Measurements from ENCODE around the gene SYT7. TPM values are rescaled to one million over a fixed set of nuclear protein-coding genes. Genes with fewer than 3 reads are reported as not detected.

SYT7 gene, protein sequence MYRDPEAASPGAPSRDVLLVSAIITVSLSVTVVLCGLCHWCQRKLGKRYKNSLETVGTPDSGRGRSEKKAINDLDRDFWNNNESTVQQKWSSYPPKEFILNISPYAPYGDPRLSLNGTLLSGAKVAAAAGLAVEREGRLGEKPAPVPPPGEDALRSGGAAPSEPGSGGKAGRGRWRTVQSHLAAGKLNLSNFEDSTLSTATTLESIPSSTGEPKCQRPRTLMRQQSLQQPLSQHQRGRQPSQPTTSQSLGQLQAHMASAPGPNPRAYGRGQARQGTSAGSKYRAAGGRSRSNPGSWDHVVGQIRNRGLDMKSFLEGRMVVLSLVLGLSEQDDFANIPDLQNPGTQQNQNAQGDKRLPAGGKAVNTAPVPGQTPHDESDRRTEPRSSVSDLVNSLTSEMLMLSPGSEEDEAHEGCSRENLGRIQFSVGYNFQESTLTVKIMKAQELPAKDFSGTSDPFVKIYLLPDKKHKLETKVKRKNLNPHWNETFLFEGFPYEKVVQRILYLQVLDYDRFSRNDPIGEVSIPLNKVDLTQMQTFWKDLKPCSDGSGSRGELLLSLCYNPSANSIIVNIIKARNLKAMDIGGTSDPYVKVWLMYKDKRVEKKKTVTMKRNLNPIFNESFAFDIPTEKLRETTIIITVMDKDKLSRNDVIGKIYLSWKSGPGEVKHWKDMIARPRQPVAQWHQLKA
- not detected for total RNA-seq

DNA sequence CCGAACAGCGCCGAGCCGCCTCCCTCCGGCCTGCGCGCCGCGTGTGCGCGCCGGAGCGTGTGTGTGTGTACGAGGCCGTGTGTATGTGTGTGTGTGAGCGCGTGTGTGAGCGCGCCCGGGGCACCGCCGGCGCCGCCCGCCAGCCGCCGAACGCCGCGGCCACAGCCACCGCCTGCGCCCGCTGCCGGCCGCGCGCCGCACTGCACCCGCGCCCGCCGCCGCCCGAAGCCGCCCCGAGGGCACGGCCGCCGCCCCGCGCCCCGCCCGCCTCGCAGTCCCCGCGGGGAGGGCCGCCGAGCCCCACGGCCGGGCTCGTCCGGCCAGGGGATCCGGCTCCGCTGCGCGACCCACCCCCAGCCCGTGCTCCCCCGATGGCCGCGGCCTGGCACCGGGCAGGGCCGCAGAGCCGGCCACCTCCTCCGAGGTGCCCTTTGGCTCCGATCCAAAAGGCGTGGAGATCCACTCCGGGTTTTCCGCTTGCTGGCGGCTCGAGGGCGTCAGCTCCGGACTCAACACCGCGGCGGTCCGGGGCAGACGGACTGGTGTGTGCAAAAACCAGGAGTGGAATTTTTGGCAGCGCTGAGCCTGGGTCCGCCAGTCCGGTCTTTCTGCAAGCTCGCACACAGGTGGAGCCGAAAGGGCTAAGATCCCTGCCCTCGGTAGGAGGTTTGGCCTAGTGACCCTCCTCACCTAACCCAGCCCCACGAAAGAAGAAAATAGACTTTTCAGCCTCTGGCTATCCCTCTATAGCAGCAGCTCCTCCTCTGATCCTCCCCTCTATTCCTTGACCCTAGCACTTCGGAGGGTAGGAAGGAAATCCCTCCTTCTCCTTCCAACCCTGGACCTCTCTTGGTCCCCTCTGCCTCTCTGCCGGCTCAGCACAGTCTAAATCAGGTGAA is at the start of gene SYT7:
SYT7 (minus strand) TSS at position 47 of the 899 bp plus-strand sequence. CDS start 256 bp downstream, outside the sequence.
- peak; percentile 86 for ATAC-seq
- H3K27ac Mint-ChIP-seq = peak within 1 kb of the TSS; percentile 43
- H3K27me3 Mint-ChIP-seq (ENCODE audit: low read depth) = peaks cover 43% of the 10 kb centered on the region
- H3K4me3 Mint-ChIP-seq = peak within 1 kb of the TSS; percentile 70
- ChIA-PET POLR2A (no interaction called here), CTCF (interaction anchor here (0.7 to 1.2 kb wide), 5 partner anchors 8 to 79 kb away, joined by 3 to 6 read pairs (median 3); no protein-coding TSS in a partner anchor)
- H3K36me3 Mint-ChIP-seq (ENCODE audit: low read depth) = no peaks in the 10 kb centered on the region
- no peaks in the 10 kb centered on the region for H3K9me3 Mint-ChIP-seq (ENCODE audit: insufficient read depth)
- DNase-seq = peak; percentile 93
- peaks cover 5% of the 10 kb centered on the region for H3K4me1 Mint-ChIP-seq (ENCODE audit: low read depth)

DNA sequence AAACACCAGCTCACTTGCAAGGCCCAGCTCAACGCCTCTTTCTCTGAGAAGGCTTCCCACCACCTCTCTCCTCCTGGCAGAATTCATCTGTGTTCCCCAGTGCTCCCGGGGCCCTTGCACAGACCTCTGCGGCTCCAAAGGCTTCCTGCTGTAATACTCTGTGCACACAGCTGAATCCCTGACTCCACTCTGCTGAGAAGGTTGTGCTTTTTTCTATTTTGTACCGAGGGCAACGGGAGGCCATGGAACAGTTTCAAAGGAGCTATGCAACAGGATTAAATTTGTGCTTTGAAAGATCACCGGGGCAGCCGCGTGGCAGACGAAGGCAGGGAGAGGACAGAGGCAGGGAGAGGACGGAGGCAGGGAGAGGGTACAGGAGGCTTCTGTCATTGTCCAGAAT is 49.2 kb upstream of the SYT7 start:
- Mint-ChIP-seq H3K36me3 (ENCODE audit: low read depth) (no peaks in the 10 kb centered on the region), H3K4me1 (ENCODE audit: low read depth) (peaks cover 9% of the 10 kb centered on the region), H3K4me3 (no peak overlapping the region), H3K27ac (no peak overlapping the region), H3K9me3 (ENCODE audit: insufficient read depth) (no peaks in the 10 kb centered on the region), H3K27me3 (ENCODE audit: low read depth) (peaks cover 6% of the 10 kb centered on the region)
- CTCF ChIA-PET = no interaction called here
- ATAC-seq (no peak), DNase-seq (no peak)
- POLR2A ChIA-PET = no interaction called here

DNA sequence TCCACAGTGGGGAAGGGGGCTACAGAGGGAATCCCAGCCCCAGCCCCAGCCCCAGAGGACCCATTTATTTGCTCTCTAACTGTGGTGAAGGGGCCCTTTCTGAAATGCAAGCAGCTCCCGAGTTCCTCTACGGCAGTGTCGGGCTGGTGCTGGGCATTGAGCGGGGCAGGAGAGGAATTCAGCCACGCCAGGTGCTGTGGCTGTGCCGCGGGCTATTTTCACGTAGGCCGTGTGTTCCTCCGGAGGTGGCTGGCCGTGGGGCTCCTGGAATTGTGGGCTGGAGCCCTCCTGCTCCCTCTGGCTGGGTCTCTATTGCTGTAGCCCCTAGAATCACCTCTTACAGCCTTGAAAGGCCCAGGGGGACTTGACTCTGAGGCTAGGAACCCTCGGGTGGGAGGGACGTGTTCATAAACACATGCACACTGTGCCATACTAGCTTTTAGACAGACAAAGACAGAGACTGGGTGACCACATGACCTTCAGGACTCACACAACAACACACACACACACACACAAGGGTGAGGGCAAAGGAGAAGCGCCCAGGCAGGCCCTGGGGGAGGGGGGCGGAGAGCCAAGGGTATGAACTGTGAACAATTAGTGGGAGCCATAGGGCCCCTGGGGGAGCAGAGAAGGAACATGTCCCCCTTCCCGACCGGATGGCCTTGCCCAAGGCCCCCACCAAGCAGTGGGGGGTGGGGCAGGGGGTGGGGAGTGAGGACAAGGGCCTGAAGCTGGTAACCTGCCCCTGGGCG is 48.4 kb upstream of the SYT7 start:
- POLR2A ChIA-PET = no interaction called here

DNA sequence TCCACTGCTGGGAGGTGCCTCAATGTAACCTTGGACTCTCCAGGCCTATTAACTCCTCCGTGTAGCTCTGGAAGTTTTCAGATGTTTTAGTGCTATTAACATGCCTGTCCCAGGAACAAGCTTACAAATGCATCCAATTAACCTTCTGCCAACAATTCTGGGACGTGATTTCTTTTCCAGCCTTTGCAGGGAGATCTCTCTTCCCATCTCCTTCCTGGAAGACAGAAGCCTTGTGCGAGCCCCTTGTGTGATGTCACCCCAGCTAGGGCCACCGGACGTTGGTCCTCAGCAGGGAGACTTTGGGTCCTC is 47.7 kb upstream of the SYT7 start:
- no peak overlapping the region for H3K4me3 Mint-ChIP-seq
- no peaks in the 10 kb centered on the region for H3K9me3 Mint-ChIP-seq (ENCODE audit: insufficient read depth)
- H3K27me3 Mint-ChIP-seq (ENCODE audit: low read depth) = peaks cover 6% of the 10 kb centered on the region
- ChIA-PET POLR2A (no interaction called here), CTCF (interaction anchor here (0.7 to 2.1 kb wide), 2 partner anchors 10 to 105 kb away, joined by 3 to 6 read pairs; no protein-coding TSS in a partner anchor)
- H3K27ac Mint-ChIP-seq = no peak overlapping the region
- H3K36me3 Mint-ChIP-seq (ENCODE audit: low read depth) = no peaks in the 10 kb centered on the region
- ATAC-seq (peak; percentile 30), DNase-seq (no peak)
- H3K4me1 Mint-ChIP-seq (ENCODE audit: low read depth) = peaks cover 7% of the 10 kb centered on the region

More for the DNA sequence above, 48.4 kb upstream of the SYT7 start:
- ATAC-seq (no peak), DNase-seq (no peak)
- Mint-ChIP-seq H3K36me3 (ENCODE audit: low read depth) (no peaks in the 10 kb centered on the region), H3K4me3 (no peak overlapping the region), H3K9me3 (ENCODE audit: insufficient read depth) (no peaks in the 10 kb centered on the region), H3K27ac (no peak overlapping the region), H3K4me1 (ENCODE audit: low read depth) (peaks cover 7% of the 10 kb centered on the region), H3K27me3 (ENCODE audit: low read depth) (peaks cover 6% of the 10 kb centered on the region)
- CTCF ChIA-PET = interaction anchor here (0.7 to 2.1 kb wide), 2 partner anchors 9 to 104 kb away, joined by 3 to 6 read pairs; no protein-coding TSS in a partner anchor

DNA sequence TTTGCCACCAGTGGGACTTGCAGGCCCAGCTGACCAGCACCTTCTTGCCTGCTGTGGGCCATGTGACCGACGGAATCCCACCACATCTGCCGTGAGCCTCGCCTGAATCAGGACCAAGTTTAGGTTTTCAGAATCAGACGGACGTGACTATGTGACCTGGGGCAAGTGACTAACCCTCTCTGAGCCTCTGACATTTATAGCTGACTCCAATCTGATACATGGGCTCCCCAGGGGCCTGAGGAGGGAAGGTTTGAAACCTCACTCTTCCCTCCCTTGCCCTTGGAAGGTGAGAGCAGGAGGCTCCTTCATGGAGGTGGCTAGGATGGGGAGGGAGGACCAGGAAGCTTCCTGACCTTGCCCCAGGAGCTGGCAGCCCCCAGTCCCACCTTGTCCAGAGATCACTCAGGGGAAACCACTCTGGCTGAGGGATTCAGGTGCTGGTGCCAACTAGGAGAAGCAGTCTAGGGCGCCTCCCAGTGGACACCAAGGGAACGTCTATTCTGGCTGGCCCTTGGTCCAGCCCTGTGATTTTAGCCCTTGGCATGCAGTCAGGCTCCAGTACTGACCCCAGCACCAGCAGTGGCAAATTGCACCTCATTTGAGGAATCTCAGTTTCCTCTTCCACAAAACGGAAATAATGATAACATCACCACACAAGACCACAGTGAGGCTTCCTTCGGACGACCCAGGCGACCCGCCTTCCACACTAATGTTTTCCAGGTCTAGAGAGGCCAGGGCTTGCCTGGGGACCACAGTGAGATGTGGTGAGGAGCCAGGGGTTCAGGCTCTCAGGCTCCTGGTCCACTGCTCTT is 47.2 kb upstream of the SYT7 start:
- POLR2A ChIA-PET = no interaction called here
- Mint-ChIP-seq H3K27ac (no peak overlapping the region), H3K4me3 (no peak overlapping the region), H3K27me3 (ENCODE audit: low read depth) (peaks cover 6% of the 10 kb centered on the region), H3K4me1 (ENCODE audit: low read depth) (peaks cover 7% of the 10 kb centered on the region), H3K9me3 (ENCODE audit: insufficient read depth) (no peaks in the 10 kb centered on the region), H3K36me3 (ENCODE audit: low read depth) (no peaks in the 10 kb centered on the region)
- CTCF ChIA-PET = interaction anchor here (0.7 to 2.1 kb wide), 4 partner anchors 11 to 181 kb away, joined by 3 to 6 read pairs (median 3); no protein-coding TSS in a partner anchor
- ATAC-seq = peak; percentile 58
- DNase-seq = peak; percentile 57

DNA sequence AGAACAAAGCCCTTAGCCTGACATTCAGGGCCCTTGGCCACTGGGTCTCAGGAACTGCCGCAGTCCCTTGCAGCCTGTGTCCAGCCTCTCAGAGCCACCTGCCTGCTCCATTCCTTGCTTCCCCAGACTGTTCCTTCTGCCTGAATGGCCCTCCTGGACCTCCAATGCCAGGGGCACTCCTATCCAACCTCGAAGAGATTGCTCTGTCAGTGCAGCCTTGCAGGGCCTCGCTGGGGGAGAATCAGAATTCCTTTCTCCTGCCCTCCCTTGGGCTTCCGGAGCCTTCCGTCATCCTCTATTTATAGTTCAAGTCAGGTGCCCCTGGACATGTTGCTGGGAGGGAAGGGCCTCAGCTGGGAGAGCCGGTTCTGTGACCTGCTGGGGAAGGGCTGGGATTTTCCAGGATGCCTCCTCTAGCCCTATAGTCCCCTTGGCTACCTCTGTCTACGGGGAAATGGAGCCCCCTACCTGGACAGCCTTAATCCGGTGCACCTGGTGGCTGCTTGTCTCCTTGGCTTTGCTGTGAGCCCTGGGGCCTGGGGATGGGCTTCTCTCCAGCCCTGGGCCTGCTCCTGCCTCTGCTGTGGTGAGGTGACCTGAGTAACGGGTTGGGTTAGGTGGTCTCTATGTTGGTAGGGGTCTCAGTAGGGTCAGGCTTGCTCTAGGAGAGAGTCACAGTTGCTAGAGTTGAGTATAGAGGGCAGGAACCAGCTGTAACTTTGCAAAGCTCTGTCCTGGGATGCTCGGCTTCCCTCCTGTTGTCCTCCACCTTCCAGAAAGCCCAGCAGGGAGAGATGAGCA is 45.9 kb upstream of the SYT7 start:
- peaks cover 6% of the 10 kb centered on the region for H3K27me3 Mint-ChIP-seq (ENCODE audit: low read depth)

DNA sequence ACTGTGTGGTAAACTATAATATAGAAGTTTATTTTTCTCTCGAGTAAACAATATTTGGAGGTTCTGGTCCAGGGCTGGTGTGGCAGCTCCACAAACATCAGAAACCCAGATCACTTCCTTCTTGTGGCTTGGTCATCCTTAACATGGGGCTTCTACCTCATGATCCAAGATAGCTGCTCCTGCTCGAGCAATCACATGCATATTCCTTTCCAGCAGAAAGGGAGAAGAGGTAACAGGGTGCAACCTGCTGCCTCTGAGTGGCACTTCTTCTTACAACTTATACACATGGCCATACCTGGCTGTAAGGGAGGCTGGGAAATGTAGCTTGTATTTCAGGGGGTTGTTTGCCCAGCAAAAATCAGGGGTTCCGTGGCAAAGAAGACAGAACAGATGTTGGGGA is 44.6 kb upstream of the SYT7 start:
- ChIA-PET CTCF (no interaction called here), POLR2A (no interaction called here)
- H3K27me3 Mint-ChIP-seq (ENCODE audit: low read depth) = peaks cover 6% of the 10 kb centered on the region
- no peak overlapping the region for H3K4me3 Mint-ChIP-seq
- no peak overlapping the region for H3K27ac Mint-ChIP-seq
- ATAC-seq (no peak), DNase-seq (no peak)
- H3K4me1 Mint-ChIP-seq (ENCODE audit: low read depth) = peaks cover 7% of the 10 kb centered on the region
- no peaks in the 10 kb centered on the region for H3K9me3 Mint-ChIP-seq (ENCODE audit: insufficient read depth)
- H3K36me3 Mint-ChIP-seq (ENCODE audit: low read depth) = no peaks in the 10 kb centered on the region

More for the DNA sequence above, 45.9 kb upstream of the SYT7 start:
- Mint-ChIP-seq H3K9me3 (ENCODE audit: insufficient read depth) (no peaks in the 10 kb centered on the region), H3K4me1 (ENCODE audit: low read depth) (peaks cover 7% of the 10 kb centered on the region), H3K4me3 (no peak overlapping the region), H3K27ac (no peak overlapping the region), H3K36me3 (ENCODE audit: low read depth) (no peaks in the 10 kb centered on the region)
- DNase-seq (no peak), ATAC-seq (no peak)
- POLR2A ChIA-PET = no interaction called here
- CTCF ChIA-PET = interaction anchor here (1.2 to 2.1 kb wide), 2 partner anchors 27 to 107 kb away, joined by 3 to 6 read pairs; no protein-coding TSS in a partner anchor

DNA sequence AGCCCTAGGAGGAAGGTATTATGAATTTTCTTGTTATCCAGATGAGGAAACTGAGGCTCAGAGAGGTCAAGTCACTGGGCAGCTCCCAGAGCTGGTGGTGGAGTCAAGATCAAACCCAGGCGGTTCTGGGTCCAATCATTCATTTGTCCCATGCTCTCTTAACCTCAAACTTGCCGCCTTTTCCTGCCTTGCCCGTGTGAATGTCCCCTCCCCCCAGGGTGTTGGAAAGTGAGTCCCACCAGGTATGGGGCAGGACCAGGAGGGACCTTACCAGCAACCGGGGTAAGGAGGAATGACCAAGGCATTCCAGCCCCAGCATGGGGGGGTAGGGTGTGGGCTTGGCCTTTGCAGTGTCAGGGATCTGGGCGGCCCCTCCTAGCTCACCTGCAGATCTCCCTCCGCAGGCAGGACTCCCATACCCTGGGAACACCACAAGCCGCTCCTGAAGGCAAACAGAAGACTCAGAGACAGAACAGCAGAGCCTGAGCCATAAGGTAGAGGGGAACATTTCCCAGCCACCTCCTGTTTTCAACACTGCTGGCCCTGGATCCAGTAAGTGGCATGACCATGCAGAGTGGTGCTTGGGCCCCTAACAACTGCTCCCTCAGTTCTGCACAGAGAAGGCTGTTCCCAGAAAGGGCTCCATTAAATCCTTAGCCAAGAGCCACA is 41.2 kb upstream of the SYT7 start:
- H3K27ac Mint-ChIP-seq = no peak overlapping the region
- no peaks in the 10 kb centered on the region for H3K9me3 Mint-ChIP-seq (ENCODE audit: insufficient read depth)
- no peaks in the 10 kb centered on the region for H3K4me1 Mint-ChIP-seq (ENCODE audit: low read depth)
- POLR2A ChIA-PET = no interaction called here
- no peak overlapping the region for H3K4me3 Mint-ChIP-seq
- H3K27me3 Mint-ChIP-seq (ENCODE audit: low read depth) = peaks cover 6% of the 10 kb centered on the region
- CTCF ChIA-PET = no interaction called here
- DNase-seq = no peak
- no peak for ATAC-seq
- H3K36me3 Mint-ChIP-seq (ENCODE audit: low read depth) = no peaks in the 10 kb centered on the region

DNA sequence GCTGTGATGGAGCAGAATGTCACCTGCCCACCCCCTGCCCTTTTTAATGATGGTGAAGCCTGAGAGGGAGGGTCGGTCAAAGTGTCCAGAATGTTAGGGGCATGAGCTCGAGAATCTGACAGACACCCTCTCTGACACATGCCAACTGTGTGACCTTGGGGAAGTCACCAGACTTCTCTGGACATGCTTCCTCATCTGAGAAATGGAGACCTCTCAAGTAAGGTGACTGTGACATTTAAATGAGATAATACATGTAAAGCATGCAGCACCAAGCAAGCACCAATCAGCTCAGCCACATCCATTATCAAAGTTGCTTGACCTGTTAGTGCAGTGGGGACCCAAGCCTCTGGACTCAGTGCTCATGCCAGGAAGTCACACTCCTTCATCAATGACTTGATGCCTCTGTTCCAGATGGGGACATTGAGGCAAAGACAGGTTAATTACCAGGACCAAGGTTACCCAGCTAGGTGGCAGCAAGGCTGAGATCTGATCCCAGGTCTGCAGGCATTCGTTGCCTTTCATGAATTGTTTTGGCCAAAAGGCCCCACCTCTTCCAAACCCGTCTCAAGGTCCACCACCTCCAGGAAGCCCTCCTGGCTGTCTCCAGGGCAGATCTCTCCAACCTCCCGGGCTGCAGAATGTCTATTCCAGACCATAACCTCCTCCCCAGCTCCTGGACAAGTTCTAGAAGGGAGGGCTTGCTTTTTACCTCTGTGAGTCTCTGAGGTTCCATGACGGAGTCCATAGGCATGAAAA is 38.8 kb upstream of the SYT7 start:
- no peaks in the 10 kb centered on the region for H3K4me1 Mint-ChIP-seq (ENCODE audit: low read depth)
- H3K27ac Mint-ChIP-seq = no peak overlapping the region
- peaks cover 6% of the 10 kb centered on the region for H3K27me3 Mint-ChIP-seq (ENCODE audit: low read depth)
- no peak for ATAC-seq
- no peaks in the 10 kb centered on the region for H3K9me3 Mint-ChIP-seq (ENCODE audit: insufficient read depth)
- no peak for DNase-seq
- no peaks in the 10 kb centered on the region for H3K36me3 Mint-ChIP-seq (ENCODE audit: low read depth)
- CTCF ChIA-PET = interaction anchor here (0.6 kb wide), 1 partner anchor 114 kb away, joined by 3 read pairs; no protein-coding TSS in a partner anchor
- H3K4me3 Mint-ChIP-seq = no peak overlapping the region
- POLR2A ChIA-PET = no interaction called here
